Natural killer cell (primary cell): ENCODE data around the gene CASP2. TPM values are rescaled to one million over a fixed set of nuclear protein-coding genes. Genes with fewer than 3 reads are reported as not detected.
A peak's percentile ranks its signal among the peaks of the same experiment; 100 is the strongest.

Experiments
- ATAC-seq, 3 donors: fragments of 150-1000 bp in 2 of 3; fragments of 200-7000 bp in 1 of 3; cut with Tn5 transposase; 1 replicate in 1 of 3; 2 replicates in 2 of 3; pipeline ENCODE4 v1.10.0; 2021; ENCODE audit warnings: mild to moderate bottlenecking in 2 of 3, moderate library complexity in 2 of 3
- DNase-seq, 2 donors: peaks; one replicate each; pipeline versions ENCODE4 v3.0.0 to v3.0.0-alpha.2; 2013 to 2021; ENCODE audit warnings: mixed read lengths in 1 of 2
- H3K27ac ChIP-seq: one replicate; pipeline ENCODE4 v1.5.1; 2013; ENCODE audit warnings: mild to moderate bottlenecking, low read length
- H3K27me3 ChIP-seq: one replicate; pipeline ENCODE4 v1.6.1; 2013; ENCODE audit warnings: low read length; ENCODE audit not compliant: control insufficient read depth, insufficient read depth
- H3K36me3 ChIP-seq: one replicate; pipeline ENCODE4 v1.6.1; 2013; ENCODE audit warnings: low read length; ENCODE audit not compliant: control insufficient read depth, insufficient read depth
- H3K4me1 ChIP-seq: one replicate; pipeline ENCODE4 v1.6.1; 2013; ENCODE audit warnings: low read length; ENCODE audit not compliant: control insufficient read depth, insufficient read depth
- H3K4me3 ChIP-seq: one replicate; pipeline ENCODE4 v1.5.1; 2013; ENCODE audit warnings: low read length
- H3K9me3 ChIP-seq: one replicate; pipeline ENCODE4 v1.6.1; 2013; ENCODE audit warnings: low read length; ENCODE audit not compliant: control insufficient read depth, insufficient read depth
- H3K27ac Mint-ChIP-seq, 2 donors: one replicate each; pipeline ENCODE4 v1.8.0; 2022; ENCODE audit warnings: mild to moderate bottlenecking in 2 of 2, mixed read lengths in 2 of 2, moderate library complexity in 1 of 2
- H3K27me3 Mint-ChIP-seq, 2 donors: one replicate each; pipeline ENCODE4 v1.8.0; 2022; ENCODE audit warnings: low read depth in 2 of 2, mixed read lengths in 2 of 2
- H3K36me3 Mint-ChIP-seq: one replicate; pipeline ENCODE4 v1.8.0; 2022; ENCODE audit warnings: mixed read lengths
- H3K4me1 Mint-ChIP-seq, 2 donors: one replicate each; pipeline ENCODE4 v1.8.0; 2022; ENCODE audit warnings: mixed read lengths in 2 of 2
- H3K4me3 Mint-ChIP-seq: one replicate; pipeline ENCODE4 v1.8.0; 2022; ENCODE audit warnings: mild to moderate bottlenecking, moderate library complexity, mixed read lengths
- H3K9me3 Mint-ChIP-seq, 2 donors: one replicate each; pipeline ENCODE4 v1.8.0; 2022; ENCODE audit warnings: mixed read lengths in 2 of 2
- CTCF ChIP-seq: fragments of 200-600 bp; IDR thresholded peaks from one replicate; pipeline ENCODE4 v1.8.0; 2022; ENCODE audit warnings: antibody characterized with exemption
- WGBS: methylation state at CpG from one replicate; pipeline ENCODE4 v1.1.7; 2013; ENCODE audit warnings: missing lambda C conversion rate; ENCODE audit not compliant: insufficient coverage; 5-methylcytosine and 5-hydroxymethylcytosine counted together
- intact Hi-C: fragments of 100-400 bp; cut with micrococcal nuclease; formaldehyde crosslinking; loops from one replicate; pipeline ENCODE4 v1.14.2; 2022
- total RNA-seq, 4 donors: library from RNA; stranded (reverse); fragments of 120-200 nt in 1 of 4; gene quantifications; one replicate each; pipeline versions ENCODE4 v1.2.3 to v1.2.4, GENCODE V29; 2013 to 2022

Gene CASP2
- total RNA-seq, 3 donors from 2014 or later (not counting 1 experiment from before 2014, with no cell fraction given): 36.7 to 60.5 (median 54.7) TPM

- peaks cover 16 to 26% of the 10 kb centered on the region in 2 donors for H3K4me1 Mint-ChIP-seq
- Histone ChIP-seq H3K36me3 (peaks cover 64% of the 10 kb centered on the region), H3K27me3 (no peaks in the 10 kb centered on the region), H3K27ac (no peak overlapping the region), H3K4me3 (no peak overlapping the region), H3K4me1 (peaks cover 6% of the 10 kb centered on the region), H3K9me3 (no peaks in the 10 kb centered on the region)
- H3K27ac Mint-ChIP-seq: peak overlapping the region in 1 of 2 donors; percentile 2
- 81% methylated on average over 10 of the region's 10 CpGs for WGBS
- no peaks in the 10 kb centered on the region for H3K27me3 Mint-ChIP-seq
- DNase-seq: peak; percentile 39 to 78
- peak; percentile 58 to 69 (median 66) for ATAC-seq
- H3K36me3 Mint-ChIP-seq: peaks cover 36% of the 10 kb centered on the region
- peak; percentile 46 for TF ChIP-seq CTCF
- H3K9me3 Mint-ChIP-seq: no peaks in the 10 kb centered on the region
- no peak overlapping the region for H3K4me3 Mint-ChIP-seq
- intact Hi-C loops: loop anchor here (2.0 kb wide), 1 partner anchor 65 kb away; no protein-coding TSS in a partner anchor
Measured at GRCh38 chr7:143305423-143306070, 17.4 kb downstream of the CASP2 start.

- Histone ChIP-seq H3K27ac (no peak overlapping the region), H3K27me3 (no peaks in the 10 kb centered on the region), H3K4me3 (no peak overlapping the region), H3K36me3 (peaks cover 38% of the 10 kb centered on the region), H3K4me1 (peaks cover 22% of the 10 kb centered on the region), H3K9me3 (no peaks in the 10 kb centered on the region)
- TF ChIP-seq CTCF: no peak
- H3K4me1 Mint-ChIP-seq: peaks cover 29% of the 10 kb centered on the region in 2 donors
- 100% methylated on average over 1 of the region's 2 CpGs for WGBS
- H3K27me3 Mint-ChIP-seq: no peaks in the 10 kb centered on the region
- no peak for ATAC-seq
- no peak for DNase-seq
- intact Hi-C loops: no loop called here
- no peak overlapping the region for H3K4me3 Mint-ChIP-seq
- no peaks in the 10 kb centered on the region for H3K9me3 Mint-ChIP-seq
- H3K36me3 Mint-ChIP-seq: peaks cover 14% of the 10 kb centered on the region
- peak overlapping the region; percentile 0 to 7 for H3K27ac Mint-ChIP-seq
Measured at GRCh38 chr7:143308632-143309031, 20.5 kb downstream of the CASP2 start.

- no peak overlapping the region for H3K27ac ChIP-seq
- Mint-ChIP-seq H3K4me3 (no peak overlapping the region), H3K4me1 (peaks cover 21 to 24% of the 10 kb centered on the region in 2 donors), H3K27me3 (no peaks in the 10 kb centered on the region), H3K9me3 (no peaks in the 10 kb centered on the region), H3K27ac (no peak overlapping the region), H3K36me3 (no peaks in the 10 kb centered on the region)
- no peak for DNase-seq
- no peaks in the 10 kb centered on the region for H3K36me3 ChIP-seq
- H3K9me3 ChIP-seq: no peaks in the 10 kb centered on the region
- H3K27me3 ChIP-seq: no peaks in the 10 kb centered on the region
- ATAC-seq: no peak
- intact Hi-C loops: loop anchor here (5.0 kb wide), 1 partner anchor 63 kb away; no protein-coding TSS in a partner anchor
- H3K4me1 ChIP-seq: peaks cover 28% of the 10 kb centered on the region
- H3K4me3 ChIP-seq: no peak overlapping the region
- TF ChIP-seq CTCF: no peak
Measured at GRCh38 chr7:143314127-143314526, 26.0 kb downstream of the CASP2 start.

GRCh38 chr7:143315776-143316175, 27.6 kb downstream of the CASP2 start, which contains the start of gene CLCN1:
Gene CLCN1, plus strand, starts transcription at chr7:143316111. Its CDS starts 102 bp downstream, at chr7:143316213.
- Histone ChIP-seq H3K27me3 (no peaks in the 10 kb centered on the region), H3K27ac (no peak within 1 kb of the TSS), H3K4me3 (no peak within 1 kb of the TSS), H3K36me3 (no peaks in the 10 kb centered on the region), H3K4me1 (peaks cover 19% of the 10 kb centered on the region), H3K9me3 (no peaks in the 10 kb centered on the region)
- no peak within 1 kb of the TSS for H3K4me3 Mint-ChIP-seq
- 78% methylated on average over 5 of the region's 5 CpGs for WGBS
- DNase-seq (no peak), ATAC-seq (no peak)
- no peak within 1 kb of the TSS for H3K27ac Mint-ChIP-seq
- intact Hi-C loops: no loop called here
- H3K27me3 Mint-ChIP-seq: no peaks in the 10 kb centered on the region
- no peak for TF ChIP-seq CTCF
- peaks cover 7 to 13% of the 10 kb centered on the region in 2 donors for H3K4me1 Mint-ChIP-seq
- H3K9me3 Mint-ChIP-seq: no peaks in the 10 kb centered on the region
- H3K36me3 Mint-ChIP-seq: no peaks in the 10 kb centered on the region
